Activated naive CD4-positive, alpha-beta T cell treated with Interleukin-2 at 50 U/mL for 16 hours (primary cell): ENCODE results near the gene POLR3C.
"Not testable (repeated sequence)": the region's sequence is repeated elsewhere in the genome, so short reads cannot be mapped to it uniquely, and the experiment has no call there.

Source experiments
- DNase-seq: peaks from one replicate; pipeline ENCODE4 v3.0.0-alpha.2; 2020

Gene POLR3C

DNA sequence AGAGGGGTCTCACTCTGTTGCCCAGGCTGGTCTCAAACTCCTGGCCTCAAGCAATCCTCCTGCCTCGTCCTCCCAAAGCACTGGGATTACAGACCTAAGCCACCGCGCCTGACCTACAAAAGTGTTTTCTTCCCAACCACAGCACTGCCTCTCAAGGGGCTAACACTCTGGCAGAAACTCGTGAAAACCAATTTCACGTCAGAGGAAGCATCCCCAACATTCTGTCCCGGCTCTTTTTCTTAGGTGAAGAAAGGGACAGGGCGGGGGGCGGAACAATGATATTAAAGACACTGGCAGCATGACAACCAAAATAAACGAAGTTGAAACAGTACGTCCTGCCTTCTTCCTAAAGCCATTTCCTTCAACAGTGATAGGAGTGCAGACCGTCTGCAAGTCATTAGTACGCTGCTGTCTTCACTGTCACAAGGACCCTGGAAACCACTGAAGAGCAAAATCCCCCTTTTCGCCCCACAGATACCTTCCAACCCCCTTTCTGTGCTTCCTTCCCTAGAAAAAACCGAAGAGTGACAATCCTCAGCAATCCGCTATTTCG is 1.1 kb upstream of the POLR3C start:
- DNase-seq, result not testable (repeated sequence)

DNA sequence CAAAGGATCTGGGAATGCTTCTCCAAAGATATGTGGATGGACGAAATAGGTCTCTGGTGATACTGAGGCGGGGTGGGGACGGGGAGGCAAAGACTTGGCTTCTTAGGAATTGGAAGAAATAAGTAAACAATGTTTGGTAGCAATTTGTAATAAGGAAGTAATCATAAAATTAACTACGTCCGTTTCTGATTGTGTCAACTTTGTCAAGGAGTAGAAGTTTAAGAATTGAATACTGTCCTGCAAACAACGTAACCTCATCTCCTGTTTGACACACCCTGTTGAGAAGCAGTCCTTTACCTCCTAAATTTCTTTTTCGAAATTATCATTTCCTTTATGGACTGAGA is 471 bp downstream of the POLR3C start:
- DNase-seq, result no peak

DNA sequence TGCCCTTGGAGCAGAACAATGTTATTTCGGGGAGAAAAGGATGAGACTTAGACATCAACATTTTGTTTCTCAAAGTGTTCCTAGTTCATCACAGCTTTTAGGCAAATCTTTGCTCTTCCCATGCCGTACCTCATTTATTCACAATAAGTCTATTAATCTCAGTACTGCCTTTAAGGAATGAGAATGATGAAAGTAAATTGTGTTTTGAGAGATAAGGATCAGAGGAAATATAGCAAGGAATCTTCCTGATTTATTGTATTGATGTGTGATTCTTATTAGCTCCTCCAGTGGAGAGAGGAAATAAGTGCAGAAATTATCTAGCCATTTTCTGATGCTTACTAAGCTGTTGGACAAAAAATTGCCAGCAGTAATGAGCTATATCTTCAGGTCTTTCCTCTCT is 2.0 kb downstream of the POLR3C start:
- DNase-seq, result no peak

DNA sequence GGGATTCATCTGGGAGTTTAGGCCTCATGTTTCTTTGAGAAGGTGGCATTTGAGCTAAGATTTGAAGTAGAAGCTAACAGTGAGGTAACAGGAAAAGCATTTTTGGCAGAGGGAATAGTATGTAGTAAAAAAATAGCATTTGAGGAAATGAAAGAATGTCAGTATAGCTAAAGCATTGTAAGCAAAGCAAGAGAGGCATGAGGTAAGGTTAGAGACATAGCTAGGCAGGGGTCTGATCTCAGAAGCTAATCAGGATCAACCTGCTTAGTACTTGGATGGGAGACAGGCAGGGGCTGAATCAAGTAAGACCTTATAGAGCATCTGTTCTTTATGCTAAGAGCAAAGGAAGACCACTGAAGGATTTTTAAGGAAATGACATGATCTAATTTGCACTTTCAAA is 4.0 kb downstream of the POLR3C start:
- DNase-seq, result no peak

DNA sequence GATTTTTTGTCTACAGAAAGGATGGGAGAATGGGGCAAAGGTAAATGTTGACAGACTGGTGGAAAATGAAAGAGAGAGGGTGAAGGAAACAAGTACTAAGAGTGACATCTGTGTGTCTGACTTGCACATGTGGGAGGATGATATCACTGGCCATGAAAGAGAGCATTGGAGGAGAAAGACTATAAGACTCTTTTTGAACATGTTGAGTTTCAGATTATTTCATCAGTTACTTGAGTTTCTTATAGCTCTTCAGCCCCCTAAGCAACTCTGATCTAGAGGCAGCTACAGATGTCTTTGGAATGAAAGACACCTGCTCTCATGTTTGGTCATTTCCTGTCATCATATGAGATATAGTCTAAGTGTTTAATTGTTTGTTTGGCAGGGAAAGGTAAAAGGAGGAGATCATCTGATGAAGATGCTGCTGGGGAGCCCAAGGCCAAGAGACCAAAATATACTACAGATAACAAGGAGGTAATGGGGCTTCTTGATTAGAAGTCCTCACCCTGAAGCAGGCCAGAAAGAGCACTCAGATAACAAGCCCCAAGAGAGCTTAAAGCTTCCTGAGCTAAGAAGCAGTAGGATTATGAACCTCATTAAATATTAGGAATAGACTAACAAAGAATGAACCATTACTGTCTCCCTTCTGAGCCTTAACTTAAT is 4.5 kb downstream of the POLR3C start:
- no peak for DNase-seq

DNA sequence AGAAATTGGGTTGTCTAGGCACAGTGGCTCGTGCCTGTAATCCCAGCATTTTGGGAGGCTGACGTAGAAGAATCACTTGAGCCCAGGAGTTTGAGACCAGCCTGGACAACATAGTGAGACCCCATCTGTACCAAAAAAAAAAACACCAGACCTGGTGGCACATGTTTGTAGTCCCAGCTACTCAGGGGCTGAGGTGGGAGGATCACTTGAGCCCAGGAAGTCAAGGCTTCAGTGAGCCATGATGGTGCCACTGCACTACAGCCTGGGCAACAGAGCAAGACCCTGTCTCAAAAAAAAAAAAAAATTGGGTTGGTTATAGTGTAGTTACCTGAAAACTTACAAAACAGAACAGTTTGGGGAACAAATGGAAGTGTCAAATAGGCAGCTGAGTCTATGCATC is 6.8 kb downstream of the POLR3C start:
- DNase-seq, result not testable (repeated sequence)

DNA sequence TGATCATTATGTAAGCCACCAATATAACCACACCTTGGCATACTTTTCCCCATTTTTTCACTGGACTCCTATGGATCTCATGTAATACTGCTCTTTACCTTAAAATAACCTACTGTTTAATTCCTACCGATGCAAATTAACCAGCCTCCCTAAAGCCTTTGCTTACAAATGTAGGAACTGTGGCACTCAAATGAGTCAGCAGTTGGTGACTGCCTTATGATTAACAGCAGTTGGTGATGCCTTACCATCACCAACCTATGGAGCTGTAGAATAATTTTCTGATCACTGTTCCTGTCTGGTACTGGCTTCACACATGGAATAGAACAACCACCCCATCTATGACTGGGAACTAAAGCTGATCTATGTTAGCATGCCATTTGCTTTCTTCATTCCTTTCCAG is 13.7 kb downstream of the POLR3C start:
- DNase-seq, result no peak

DNA sequence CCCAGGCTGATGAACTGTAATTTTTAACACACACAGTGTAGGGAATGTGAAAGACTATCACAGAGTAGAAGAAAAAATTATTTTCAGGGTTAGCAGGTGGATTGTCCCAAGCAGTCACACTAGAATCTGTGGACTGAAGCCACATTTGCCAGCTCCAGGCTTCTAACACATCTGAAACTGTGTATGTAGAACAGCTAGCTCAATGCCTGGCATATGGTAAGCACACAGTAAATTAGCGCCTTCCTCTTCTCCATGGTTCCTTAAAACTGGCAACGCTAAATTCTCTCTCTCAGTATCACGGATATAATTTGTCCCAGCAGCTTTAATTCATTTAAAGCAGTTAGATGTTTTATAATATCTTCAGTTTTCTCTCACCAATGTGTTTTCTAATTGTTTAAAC is 19.0 kb downstream of the POLR3C start:
- DNase-seq, result no peak

DNA sequence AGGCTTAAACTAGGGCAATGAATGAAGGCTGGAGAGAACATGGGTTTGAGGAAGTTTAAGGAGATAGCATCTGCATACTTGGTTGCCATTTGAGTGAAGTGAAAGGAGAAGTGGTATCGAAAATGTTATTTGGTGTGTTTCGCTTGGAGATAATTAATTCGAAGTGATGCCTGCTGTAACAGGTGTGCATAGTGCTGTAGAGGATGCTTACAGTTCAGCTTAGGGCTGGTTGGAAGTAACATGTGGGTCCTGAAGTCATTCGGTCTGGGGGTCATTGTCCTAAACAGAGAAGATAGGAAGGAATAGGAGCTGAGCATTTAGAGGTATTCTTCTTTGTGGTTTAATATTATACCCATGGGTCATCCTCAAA is 21.1 kb downstream of the POLR3C start:
- DNase-seq, result no peak

DNA sequence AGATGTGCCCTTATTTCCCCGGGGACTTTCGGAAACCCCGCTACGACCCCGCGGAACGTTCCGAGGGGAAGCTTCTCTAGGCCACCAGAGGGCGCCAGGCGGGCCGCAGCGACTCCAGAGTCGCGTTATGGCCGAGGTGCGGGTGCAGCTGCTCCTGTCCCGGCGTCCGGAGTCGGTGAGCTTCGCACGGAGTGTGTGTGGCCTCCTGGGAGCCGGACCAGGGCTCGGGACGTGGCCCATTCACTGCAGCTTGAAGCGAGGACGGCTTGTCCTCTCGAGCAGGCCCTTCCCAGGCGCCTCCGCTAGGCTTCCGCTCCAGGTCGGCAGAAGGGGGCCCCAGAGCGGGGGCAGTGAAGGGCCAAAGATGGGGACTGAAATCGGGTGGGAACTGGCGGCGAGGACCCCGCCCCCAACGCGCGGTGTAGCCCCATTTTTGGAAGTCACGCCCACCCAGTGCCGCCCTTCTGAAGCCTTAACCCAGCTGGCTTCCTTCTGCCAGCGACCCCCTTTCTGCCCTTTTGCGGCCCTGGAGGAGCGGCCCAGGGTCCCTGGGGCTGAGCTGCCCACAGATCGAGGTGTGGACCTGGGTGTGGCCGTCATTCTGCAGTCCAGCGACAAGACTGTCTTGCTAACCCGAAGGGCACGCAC is 21.6 kb downstream of the POLR3C start, which contains the start of gene NUDT17:
Gene NUDT17 (plus strand): TSS at position 117 of the 648 bp plus-strand sequence. CDS start 11 bp downstream, at position 128.
- peak; percentile 79 for DNase-seq

DNA sequence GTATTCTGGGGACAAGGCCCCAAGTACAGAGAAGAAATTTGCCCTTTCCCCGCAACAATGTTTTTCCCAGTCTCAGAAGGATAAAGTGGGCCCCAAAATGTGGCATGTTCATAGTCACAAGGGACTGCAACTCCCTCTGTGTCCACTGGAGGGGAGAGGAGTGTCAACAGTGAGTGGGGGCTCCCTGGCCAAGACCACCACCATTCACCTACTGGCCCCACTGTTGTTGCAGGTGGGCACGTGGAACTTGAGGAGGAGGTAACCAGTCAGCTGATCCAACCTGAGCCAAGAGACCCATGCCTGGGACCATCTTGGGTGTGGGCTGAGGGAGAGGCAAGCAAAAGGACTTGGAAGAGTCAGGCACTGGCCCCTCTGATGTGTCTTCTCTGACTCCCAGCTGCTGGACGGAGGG is 22.2 kb downstream of the POLR3C start:
- DNase-seq, result peak; percentile 30

DNA sequence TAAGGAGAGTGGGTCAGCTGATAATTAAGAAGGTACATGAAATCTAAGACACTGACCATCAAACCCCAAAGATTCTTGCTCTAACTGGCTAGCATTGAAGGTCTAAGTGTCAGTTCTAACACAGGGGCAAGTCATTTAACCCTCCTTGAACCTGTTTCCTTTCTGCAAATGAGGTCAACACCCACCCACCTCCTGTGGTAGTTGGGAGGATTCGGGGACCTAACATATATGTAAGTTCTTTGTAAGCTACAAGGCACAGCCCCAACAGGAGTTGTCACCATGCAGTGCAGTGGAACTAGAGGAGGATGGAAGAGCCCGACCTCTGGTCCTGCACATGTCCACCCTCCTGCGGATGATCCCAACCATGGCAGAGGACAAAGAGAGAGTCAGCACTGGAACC is 23.8 kb downstream of the POLR3C start:
- no peak for DNase-seq

DNA sequence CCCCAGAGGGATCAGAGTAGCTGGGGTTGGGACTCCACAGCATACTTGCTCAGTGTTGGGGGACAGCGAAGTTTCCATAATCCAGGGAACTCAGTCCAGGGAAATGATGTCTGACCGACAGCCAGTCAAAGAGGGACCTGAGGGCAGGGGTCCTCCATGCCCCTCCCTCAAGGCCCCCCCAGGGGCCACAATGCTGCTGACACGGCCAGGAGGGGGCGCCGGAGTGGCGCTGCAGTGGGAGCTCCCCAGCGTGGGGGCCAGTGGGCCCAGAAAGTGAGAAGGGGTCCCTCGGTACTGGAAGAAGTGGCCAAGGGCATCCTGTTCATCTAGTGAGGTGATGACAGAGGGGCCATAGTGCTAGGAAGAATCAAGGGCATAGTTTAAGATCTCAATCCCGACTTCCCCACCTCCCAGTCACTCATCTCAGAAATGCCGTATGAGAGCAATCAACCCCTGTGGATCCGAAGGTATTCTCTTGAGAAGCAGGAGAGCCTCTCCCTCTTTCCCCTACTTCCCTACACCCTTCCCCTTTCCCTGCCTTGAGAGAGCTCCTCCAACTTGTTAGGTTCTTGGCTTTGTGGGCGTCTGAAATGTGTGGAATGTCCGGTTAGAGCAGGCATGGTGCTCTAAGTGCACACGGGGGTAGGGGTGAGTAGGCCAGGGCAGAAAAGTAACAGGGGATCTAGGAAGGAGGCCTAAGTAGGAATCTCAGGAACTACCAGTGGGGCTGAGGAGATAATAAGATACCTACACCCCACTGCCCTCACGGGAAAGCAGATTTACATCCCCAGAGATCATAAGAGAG is 25.6 kb downstream of the POLR3C start:
- no peak for DNase-seq

DNA sequence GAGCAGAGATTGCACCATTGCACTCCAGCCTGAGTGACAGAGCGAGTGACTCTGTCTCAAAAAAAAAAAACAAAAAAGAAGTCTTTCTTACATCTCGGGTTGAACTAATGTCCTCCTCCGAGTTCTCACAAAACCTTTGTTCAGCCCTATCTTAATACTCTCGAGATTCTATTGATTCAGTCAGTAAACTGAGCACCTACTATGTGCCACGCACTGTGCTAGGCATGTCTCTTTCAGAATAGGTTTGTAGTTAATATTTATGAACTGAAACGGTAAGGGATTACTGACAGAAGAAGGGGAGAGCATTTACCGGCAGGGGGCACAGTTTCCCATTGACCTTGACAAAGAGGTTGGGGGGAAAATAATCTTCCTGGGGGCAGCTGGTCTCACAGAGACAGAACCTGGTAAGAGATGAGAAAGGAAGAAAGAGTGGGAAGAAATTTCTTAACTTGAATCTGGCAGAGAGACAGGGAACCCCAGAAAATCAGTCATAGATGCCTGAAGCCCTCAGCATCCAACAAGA is 31.5 kb downstream of the POLR3C start:
- DNase-seq, result no peak

DNA sequence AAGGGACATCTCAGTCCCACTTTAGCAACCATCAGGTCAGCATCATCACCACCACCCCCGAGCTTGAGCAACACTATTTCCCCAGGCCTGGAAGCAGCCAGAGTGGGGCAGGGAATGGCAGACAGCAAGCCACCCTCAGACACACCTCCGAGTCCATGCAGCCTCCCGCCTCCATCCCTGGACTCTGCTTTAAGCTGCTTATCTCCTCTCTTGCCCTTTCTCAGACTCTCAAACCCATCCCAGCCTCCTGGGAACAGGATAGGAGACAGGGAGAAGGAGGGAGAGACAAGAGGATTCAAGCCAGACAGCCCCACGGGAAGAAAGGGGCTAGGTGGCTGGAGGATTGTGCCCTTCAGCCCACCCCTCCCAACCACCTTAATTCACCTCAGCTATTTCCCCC is 33.2 kb downstream of the POLR3C start:
- DNase-seq, result no peak

DNA sequence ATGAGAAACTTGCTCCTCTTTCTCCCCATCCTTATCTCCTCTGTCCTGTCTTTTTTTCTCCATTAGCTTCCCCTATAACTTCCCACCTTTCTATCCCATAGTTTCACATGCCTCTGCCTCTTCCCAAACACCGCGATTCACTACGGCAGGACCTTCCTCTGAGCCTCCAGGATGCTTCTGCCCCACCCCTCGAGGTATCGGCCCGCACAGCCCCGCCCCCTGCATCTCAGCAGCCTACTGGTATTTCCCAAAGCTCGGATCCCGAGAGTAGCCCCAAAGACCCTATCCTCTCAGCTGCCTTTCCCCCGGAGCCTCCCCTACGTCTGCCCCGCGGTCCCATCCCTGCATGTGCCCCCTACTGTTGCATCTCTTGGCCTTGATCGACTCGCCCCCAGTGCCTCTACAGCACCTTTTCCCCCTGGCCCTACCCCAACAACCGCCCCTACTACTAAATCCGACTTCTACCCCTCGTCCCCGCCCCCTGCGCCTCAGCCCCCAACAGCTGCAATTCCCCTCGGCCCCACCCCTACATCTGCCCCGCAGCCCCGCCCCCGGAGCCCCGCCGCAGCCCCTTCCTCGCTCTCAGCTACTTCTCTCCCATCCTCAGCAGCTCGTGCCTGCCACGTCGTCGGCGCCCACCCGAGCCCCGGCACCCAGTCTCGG is 34.4 kb downstream of the POLR3C start:
- peak; percentile 53 for DNase-seq

DNA sequence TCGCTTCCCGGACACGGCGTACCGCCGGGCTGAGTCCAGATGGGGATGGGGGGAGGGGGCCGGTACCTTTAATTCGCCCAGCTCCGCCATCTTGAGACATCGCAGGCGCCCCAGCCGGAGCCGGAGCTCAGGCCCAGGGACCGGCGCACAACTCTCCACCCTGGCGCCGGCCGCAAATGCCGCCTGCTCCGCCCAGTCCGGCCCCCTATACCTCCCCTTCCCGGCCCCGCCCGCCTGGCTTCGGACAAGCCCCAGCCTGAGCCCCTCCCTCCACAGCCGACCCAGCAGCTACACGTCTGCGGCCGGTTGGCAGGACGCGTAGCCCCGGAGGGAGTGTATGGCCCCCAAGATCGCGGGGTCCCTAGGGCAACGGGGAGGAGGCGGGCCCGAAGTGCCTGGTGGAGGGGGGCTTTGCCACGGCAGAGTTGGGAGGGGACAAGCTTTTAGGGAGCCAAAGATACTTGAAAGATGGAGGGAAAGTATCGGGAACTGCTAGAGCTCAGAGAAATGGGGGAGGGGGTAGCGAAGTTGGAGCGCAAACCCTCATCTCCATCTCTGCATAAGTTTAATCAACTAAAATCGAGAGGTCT is 35.0 kb downstream of the POLR3C start, which contains the start of gene PIAS3:
Gene PIAS3 (minus strand): TSS at position 181 of the 590 bp plus-strand sequence. CDS start 91 bp downstream, at position 90.
- peak; percentile 86 for DNase-seq

DNA sequence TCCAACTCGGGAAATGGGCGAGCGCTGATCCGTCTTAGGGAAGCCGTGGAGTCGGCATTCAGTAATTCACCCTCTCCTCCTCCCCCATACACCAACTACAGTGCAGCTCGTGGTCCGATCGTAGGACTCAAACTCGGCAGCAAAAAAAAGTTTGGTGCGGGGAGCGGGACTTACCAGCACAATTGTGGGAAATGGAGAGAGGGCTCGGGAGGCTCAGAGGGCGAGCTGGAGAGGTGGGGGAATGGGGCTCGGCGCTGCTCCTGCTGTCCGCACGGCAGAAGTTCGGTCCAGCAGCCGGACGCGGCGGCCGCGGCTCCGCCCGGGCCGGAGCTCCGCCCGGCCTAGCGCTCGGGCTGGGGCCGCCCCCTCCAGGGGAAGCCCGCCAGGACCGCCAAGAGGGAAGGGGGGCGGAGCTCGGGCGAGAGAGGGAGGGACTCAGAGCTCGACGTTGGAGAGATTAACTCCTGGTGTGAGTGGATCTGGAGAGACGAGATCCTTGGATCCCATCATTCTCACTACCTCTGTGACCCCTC is 35.6 kb downstream of the POLR3C start:
- peak; percentile 84 for DNase-seq

DNA sequence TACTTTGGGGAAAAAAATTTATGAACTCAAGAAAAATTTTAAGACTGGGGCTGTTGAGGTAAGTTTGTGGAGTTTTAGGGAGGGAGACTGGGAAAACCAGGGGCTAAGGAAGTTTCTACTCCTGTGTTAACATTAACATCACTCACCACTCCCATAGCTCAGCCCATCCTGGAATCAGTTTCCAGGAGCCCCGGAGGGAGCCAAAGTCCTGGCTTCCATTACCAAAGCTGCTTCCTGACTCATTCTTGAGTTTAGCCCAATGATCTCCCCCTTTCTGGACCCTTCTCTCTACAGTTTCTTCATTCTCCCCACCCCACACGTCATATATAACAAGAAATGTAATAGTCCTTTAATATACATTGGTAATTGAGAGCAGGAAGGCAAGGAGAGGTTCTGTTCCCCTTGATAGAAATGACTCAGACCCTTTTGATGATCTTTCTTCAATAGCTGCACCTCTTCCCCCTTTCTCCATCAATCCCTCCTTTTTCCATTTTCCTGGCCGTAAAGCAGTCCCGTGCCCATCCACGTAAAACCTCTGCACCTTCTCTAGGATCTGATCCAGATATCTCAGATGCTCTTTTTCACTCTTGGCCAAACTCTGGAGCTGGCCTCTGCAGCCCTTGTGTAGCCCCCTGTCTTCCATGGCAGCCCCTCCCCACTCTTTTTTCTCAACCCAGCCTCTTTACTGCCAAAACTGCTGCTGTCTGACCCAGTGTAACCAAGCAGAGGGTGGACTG is 39.5 kb downstream of the POLR3C start:
- no peak for DNase-seq

DNA sequence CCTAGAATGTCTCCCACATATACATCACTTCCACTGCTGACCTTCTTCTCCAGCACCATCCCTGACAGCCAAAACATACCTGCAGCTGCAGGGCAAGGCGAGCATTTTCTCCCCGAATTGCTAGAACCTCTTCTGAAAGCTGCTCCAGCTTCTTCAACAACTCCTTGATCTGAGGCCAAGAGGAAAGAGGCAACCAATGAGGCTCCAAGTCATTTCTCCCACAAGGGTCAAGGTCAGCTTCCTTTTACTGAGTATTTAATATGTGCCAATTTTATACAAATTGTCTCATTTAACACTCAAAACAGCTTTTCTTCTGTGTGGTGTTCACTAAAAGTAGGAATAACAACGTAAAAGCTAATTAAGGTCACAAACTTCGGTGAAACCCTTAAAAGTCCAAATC is 44.2 kb downstream of the POLR3C start:
- no peak for DNase-seq
